ENCODE results near the gene FANCF. TPM values are rescaled to one million over a fixed set of nuclear protein-coding genes. Genes with fewer than 3 reads are reported as not detected.

FANCF gene
- polyA plus RNA-seq, 1 donor from 2014 or later = 16.1 TPM

DNA sequence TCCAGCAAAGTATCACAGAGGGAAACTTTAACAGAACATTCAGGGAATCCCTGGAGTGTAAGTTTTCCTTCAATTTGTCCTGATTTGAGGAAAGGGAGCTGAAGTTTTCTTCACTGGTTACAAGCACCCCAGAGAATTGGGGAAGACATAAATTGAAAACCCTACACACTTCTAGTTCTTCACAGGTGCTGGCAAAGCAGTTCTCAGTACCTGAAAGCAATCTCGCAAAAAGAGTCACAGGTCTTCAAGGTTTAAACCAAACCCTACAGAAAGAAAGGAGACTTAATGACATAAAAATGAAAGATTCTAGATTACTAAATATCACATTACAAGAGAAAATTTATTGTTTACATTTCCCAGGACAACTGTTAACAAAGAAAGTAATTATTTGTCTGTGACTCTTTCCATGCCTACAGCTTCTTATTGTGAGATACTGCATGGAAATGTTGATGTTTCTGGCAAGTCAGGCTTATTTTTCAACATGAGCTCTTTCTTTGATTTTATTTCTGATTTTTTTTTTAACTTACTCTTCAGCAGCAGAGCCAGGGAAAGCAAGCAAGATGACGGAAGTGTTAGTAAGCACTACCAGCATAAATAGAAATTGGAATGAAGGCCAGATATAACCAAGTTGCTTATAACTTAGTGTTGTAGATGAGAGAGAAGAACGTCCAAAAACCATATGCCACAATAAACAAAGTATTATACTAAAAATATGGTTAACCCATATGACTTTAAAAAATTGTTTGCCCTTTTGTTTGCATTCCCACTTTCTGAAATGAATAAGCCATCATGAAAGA, 44.1 kb downstream of the FANCF start:
- Mint-ChIP-seq H3K36me3 (no peaks in the 10 kb centered on the region), H3K27ac (no peak overlapping the region), H3K4me3 (no peak overlapping the region), H3K4me1 (no peaks in the 10 kb centered on the region), H3K9me3 (no peaks in the 10 kb centered on the region), H3K27me3 (no peaks in the 10 kb centered on the region)

DNA sequence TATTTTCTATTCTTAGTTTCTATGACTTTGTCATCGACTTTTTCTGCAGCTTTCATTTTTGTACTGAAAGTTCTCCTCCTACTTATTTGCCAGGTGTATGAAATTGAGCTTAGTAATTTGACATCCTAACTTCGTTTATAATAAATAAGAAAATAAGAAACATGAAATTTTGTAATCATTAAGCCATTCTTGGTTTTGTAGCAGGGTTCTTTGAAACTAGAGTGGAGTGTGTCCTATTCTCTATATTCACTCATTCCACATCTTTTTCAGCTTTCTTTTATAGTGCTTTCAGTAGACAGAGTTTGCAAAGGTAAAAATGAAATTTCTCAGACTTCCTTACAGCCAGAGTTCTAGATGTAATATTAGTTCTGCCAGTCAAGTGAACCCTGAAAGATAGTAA, 47.8 kb downstream of the FANCF start:
- no peak overlapping the region for H3K4me3 Mint-ChIP-seq
- no peak overlapping the region for H3K27ac Mint-ChIP-seq
- peaks cover 0 to 2% (median 0%) of the 10 kb centered on the region in 3 donors for H3K9me3 Mint-ChIP-seq
- no peaks in the 10 kb centered on the region for H3K4me1 Mint-ChIP-seq
- no peaks in the 10 kb centered on the region for H3K36me3 Mint-ChIP-seq
- H3K27me3 Mint-ChIP-seq = no peaks in the 10 kb centered on the region

Other genes starting within 250 kb of the FANCF start
- 3.4 TPM for gene GAS2, start 40.8 kb upstream of the FANCF start, polyA plus RNA-seq
- gene SVIP, start 204.0 kb upstream of the FANCF start, polyA plus RNA-seq = 38.2 TPM
- not detected for gene CCDC179, start 234.7 kb upstream of the FANCF start, polyA plus RNA-seq

All from IgD-negative memory B cell (primary cell).